ENCODE data around the gene BRIP1.
A peak's percentile ranks its signal among the peaks of the same experiment; 100 is the strongest.
"Not testable (repeated sequence)": the region's sequence is repeated elsewhere in the genome, so short reads cannot be mapped to it uniquely, and the experiment has no call there.

BRIP1 gene

GRCh38 chr17:61895391-61895790, 32.1 kb upstream of the BRIP1 start:
- no peak for TF ChIP-seq CTCF (conservative IDR thresholded peaks at IDR 0.05; ENCODE audit: low read depth, low read length)
- DNase-seq (ENCODE audit: low read depth) = no peak
- H3K4me3 ChIP-seq (ENCODE audit: low read depth, low read length) = no peak overlapping the region

GRCh38 chr17:61894310-61894709, 31.0 kb upstream of the BRIP1 start:
- DNase-seq (ENCODE audit: low read depth); H3K4me3 ChIP-seq (ENCODE audit: low read depth, low read length): not testable (repeated sequence)

- DNase-seq (ENCODE audit: low read depth); H3K4me3 ChIP-seq (ENCODE audit: low read depth, low read length): not testable (repeated sequence)
Measured at GRCh38 chr17:61887733-61888132, 24.4 kb upstream of the BRIP1 start.

GRCh38 chr17:61885865-61886264, 22.5 kb upstream of the BRIP1 start:
- DNase-seq (ENCODE audit: low read depth) = peak; percentile 13
- H3K4me3 ChIP-seq (ENCODE audit: low read depth, low read length) = not testable (repeated sequence)

GRCh38 chr17:61884864-61885263, 21.5 kb upstream of the BRIP1 start:
- H3K4me3 ChIP-seq (ENCODE audit: low read depth, low read length) = no peak overlapping the region
- DNase-seq (ENCODE audit: low read depth) = no peak
- TF ChIP-seq CTCF (conservative IDR thresholded peaks at IDR 0.05; ENCODE audit: low read depth, low read length) = no peak

GRCh38 chr17:61880589-61881102, 17.3 kb upstream of the BRIP1 start:
- no peak overlapping the region for H3K4me3 ChIP-seq (ENCODE audit: low read depth, low read length)
- no peak for TF ChIP-seq CTCF (conservative IDR thresholded peaks at IDR 0.05; ENCODE audit: low read depth, low read length)
- DNase-seq (ENCODE audit: low read depth) = no peak

GRCh38 chr17:61878984-61879612, 15.8 kb upstream of the BRIP1 start:
- no peak for DNase-seq (ENCODE audit: low read depth)
- H3K4me3 ChIP-seq (ENCODE audit: low read depth, low read length) = no peak overlapping the region
- TF ChIP-seq CTCF (conservative IDR thresholded peaks at IDR 0.05; ENCODE audit: low read depth, low read length) = no peak

- DNase-seq (ENCODE audit: low read depth) = no peak
- H3K4me3 ChIP-seq (ENCODE audit: low read depth, low read length) = no peak overlapping the region
- TF ChIP-seq CTCF (conservative IDR thresholded peaks at IDR 0.05; ENCODE audit: low read depth, low read length) = no peak
Measured at GRCh38 chr17:61878520-61878919, 15.2 kb upstream of the BRIP1 start.

GRCh38 chr17:61877837-61878236, 14.5 kb upstream of the BRIP1 start:
- H3K4me3 ChIP-seq (ENCODE audit: low read depth, low read length) = no peak overlapping the region
- no peak for TF ChIP-seq CTCF (conservative IDR thresholded peaks at IDR 0.05; ENCODE audit: low read depth, low read length)
- DNase-seq (ENCODE audit: low read depth) = no peak

Measured in choroid plexus epithelial cell (primary cell).